Thoracic aorta (tissue), 2 donors: ENCODE measurements around the gene TRAF1. TPM values are rescaled to one million over a fixed set of nuclear protein-coding genes. Genes with fewer than 3 reads are reported as not detected.

Experiments
- ATAC-seq: fragments of 150-250 bp; one replicate; pipeline ENCODE4 v1.8.0; 2017; ENCODE audit warnings: low read depth; ENCODE audit not compliant: insufficient number of reproducible peaks, low FRiP score
- DNase-seq: peaks from one replicate; pipeline ENCODE4 v3.0.0-alpha.2; 2020; ENCODE audit warnings: low spot score
- H3K27ac ChIP-seq, 2 donors: fragments of 200-600 bp; sonication (generic); 1 replicate in 1 of 2; 2 replicates in 1 of 2; pipeline ENCODE4 v1.5.1; 2016; ENCODE audit warnings: mild to moderate bottlenecking in 2 of 2, moderate library complexity in 2 of 2
- H3K27me3 ChIP-seq: fragments of 200-600 bp; sonication (generic); replicated peaks from 2 replicates; pipeline ENCODE4 v1.6.0; 2016; ENCODE audit warnings: mild to moderate bottlenecking; ENCODE audit not compliant: insufficient read depth
- H3K36me3 ChIP-seq: fragments of 200-600 bp; sonication (generic); one replicate; pipeline ENCODE4 v1.5.1; 2016
- H3K4me1 ChIP-seq, 2 donors: fragments of 200-600 bp; sonication (generic); 1 replicate in 1 of 2; 2 replicates in 1 of 2; pipeline versions ENCODE4 v1.5.1 to v1.6.0; 2016; ENCODE audit warnings: low read depth in 2 of 2, mild to moderate bottlenecking in 1 of 2; ENCODE audit not compliant: control insufficient read depth in 1 of 2
- H3K4me3 ChIP-seq: fragments of 200-600 bp; sonication (generic); 2 replicates; pipeline ENCODE4 v1.5.1; 2016; ENCODE audit warnings: mild to moderate bottlenecking
- H3K9me3 ChIP-seq: fragments of 200-600 bp; sonication (generic); 2 replicates; pipeline ENCODE4 v1.5.1; 2016
- total RNA-seq, 2 donors: library from RNA; depleted of rRNA; stranded (reverse); fragments of >200 nt; gene quantifications; one replicate each; pipeline versions ENCODE4 v1.1.0 to v1.2.3, GENCODE V29; 2016
- TF ChIP-seq, protein P1 (sequence below): fragments of 200-600 bp; sonication (generic); IDR thresholded peaks from one replicate; pipeline ENCODE4 v1.5.1; 2019; ENCODE audit warnings: antibody characterized with exemption

TRAF1 gene
- total RNA-seq, 2 donors from 2014 or later = 36.4 to 52.5 TPM

DNA sequence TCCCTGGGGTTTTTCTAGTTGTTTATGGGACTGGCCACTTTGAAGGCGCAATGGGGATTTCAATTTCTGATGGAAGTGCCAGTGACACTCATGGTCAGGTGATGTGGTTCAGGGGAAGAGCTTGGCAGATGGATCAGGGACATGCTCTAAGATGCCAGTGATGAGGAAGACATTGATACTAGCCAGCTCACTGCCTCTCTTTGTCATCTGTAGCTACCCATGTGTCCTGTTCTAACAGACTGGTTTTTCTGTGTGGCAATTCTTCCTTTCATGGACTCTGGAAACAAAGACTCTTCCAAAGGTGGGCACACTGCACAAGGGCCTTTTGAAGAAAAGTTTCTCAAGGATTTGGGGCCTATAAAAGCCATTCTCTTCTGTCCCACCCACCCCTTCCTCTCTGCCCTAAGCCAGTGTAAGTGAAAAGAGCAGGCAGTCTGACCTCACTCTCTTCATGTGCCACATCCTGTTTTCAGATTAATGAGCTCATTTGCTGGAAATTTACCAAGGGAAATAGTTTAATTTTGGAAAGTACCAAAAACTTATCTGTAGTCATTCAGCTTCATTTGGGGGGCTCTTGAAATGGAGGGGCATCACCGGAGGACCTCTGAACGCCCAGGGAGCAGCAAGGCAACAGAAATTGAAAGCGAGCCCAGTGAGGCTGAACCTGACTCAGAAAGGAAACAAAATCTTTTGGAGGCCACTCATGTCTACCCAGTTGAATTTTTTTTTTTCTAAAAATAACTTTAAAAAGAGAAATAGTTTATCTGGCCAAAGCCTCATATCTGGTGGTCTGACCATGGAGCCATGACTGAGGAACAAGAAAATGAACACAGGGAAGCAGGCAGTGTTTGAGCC is 4.9 kb upstream of the TRAF1 start:
- ATAC-seq (peak; percentile 39), DNase-seq (no peak)
- Histone ChIP-seq H3K36me3 (no peaks in the 10 kb centered on the region), H3K4me3 (peak overlapping the region; percentile 32), H3K9me3 (no peaks in the 10 kb centered on the region), H3K27me3 (no peaks in the 10 kb centered on the region), H3K27ac (peak overlapping the region; percentile 96), H3K4me1 (peaks cover 66 to 94% of the 10 kb centered on the region in 2 donors)
- TF ChIP-seq, protein P1, sequence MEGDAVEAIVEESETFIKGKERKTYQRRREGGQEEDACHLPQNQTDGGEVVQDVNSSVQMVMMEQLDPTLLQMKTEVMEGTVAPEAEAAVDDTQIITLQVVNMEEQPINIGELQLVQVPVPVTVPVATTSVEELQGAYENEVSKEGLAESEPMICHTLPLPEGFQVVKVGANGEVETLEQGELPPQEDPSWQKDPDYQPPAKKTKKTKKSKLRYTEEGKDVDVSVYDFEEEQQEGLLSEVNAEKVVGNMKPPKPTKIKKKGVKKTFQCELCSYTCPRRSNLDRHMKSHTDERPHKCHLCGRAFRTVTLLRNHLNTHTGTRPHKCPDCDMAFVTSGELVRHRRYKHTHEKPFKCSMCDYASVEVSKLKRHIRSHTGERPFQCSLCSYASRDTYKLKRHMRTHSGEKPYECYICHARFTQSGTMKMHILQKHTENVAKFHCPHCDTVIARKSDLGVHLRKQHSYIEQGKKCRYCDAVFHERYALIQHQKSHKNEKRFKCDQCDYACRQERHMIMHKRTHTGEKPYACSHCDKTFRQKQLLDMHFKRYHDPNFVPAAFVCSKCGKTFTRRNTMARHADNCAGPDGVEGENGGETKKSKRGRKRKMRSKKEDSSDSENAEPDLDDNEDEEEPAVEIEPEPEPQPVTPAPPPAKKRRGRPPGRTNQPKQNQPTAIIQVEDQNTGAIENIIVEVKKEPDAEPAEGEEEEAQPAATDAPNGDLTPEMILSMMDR = no peak

DNA sequence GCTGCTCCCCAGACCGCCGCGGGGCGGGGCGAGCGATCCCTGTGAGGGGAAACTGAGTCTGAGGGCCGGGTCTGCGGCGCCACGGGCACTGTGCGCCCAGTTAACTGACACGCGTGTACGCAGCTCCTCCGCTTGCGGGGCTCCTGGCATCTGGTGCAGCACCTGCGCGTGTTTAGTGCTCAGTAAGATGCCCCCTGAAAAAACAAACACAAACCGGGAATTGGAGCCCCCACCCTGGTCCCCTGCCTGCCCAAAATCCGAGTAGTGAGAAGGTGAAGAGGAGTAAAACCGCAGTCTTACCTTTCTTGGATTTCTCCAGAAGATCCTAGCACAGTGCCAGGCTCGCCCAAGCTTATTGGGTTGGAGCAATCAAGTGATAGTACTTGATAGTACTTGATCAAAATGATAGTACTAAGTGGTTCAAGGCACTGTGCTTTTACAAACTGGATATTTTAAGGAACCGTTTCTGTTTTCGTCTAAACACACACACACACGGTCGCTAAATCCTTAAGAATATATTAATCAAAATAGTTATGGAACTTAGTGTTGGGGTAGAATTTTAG is 2.7 kb upstream of the TRAF1 start:
- TF ChIP-seq, protein P1 = no peak
- Histone ChIP-seq H3K9me3 (no peaks in the 10 kb centered on the region), H3K36me3 (no peaks in the 10 kb centered on the region), H3K4me3 (peak overlapping the region; percentile 80), H3K27ac (peak overlapping the region; percentile 96), H3K4me1 (peaks cover 56 to 94% of the 10 kb centered on the region in 2 donors), H3K27me3 (no peaks in the 10 kb centered on the region)
- DNase-seq = no peak
- no peak for ATAC-seq

DNA sequence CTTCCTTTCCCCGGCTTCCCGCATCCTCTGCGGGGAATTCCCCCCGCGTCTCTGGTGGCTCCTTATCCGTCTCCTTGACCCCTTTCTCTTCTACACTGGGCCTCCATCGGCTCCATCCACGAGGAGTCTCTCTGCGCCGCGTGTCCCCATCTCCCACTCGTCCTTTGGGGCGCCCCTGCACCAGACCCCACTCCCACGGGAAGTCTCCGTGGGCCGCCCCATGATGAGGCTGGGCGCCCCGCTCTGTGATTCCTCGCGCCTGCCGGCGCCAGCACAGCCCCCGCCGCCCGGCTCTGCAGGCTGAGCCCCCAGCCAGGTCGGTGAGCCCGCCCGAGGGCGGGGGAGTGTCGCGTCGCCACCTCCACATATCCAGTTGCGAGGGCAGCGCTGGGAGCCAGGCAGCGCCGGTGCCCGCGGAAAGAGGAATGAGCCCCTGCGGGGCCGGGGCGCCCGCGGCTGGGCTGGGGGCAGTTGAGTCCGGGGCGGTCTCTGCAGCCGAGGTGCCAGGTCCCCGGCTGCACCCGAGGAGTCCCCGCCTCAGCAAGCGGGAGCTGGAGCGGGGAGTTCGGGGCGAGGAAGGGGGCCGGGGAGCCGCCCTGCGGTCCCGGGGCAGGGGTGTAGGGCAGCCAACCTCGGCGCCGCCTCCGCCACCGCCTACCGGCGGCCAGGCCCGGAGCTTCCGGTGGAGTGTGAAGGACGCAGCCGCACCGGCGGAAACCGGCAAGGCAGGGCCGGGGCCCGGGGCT is 2.1 kb upstream of the TRAF1 start:
- peaks cover 54 to 94% of the 10 kb centered on the region in 2 donors for H3K4me1 ChIP-seq
- TF ChIP-seq, protein P1 = peak; percentile 19
- H3K27me3 ChIP-seq = no peaks in the 10 kb centered on the region
- H3K4me3 ChIP-seq = peak overlapping the region; percentile 80
- ATAC-seq (no peak), DNase-seq (no peak)
- peak overlapping the region; percentile 96 for H3K27ac ChIP-seq
- no peaks in the 10 kb centered on the region for H3K9me3 ChIP-seq
- no peaks in the 10 kb centered on the region for H3K36me3 ChIP-seq

DNA sequence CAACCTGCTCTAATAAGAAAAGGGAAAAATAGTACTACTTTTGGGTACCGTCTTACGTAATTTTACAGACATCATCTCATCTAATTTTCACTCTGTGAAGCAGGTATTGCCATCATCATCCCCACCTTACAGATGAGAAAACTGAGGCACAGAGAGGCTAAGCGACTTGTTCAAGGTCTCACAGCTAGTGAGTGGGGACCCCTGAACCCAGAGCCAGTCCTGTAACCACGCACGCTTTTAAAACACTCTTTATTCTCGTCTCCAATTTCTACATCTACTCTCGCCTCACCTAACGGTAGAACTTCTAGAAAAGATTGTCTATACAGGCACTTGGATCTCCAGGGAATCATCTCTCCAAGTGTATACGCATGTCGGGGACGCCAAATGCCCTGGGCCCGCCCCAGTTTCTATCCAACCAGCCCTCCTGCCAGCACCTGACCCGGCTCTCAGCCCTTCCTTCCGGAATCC is 1.5 kb upstream of the TRAF1 start:
- ATAC-seq = no peak
- H3K27me3 ChIP-seq = no peaks in the 10 kb centered on the region
- TF ChIP-seq, protein P1 = no peak
- peaks cover 56 to 94% of the 10 kb centered on the region in 2 donors for H3K4me1 ChIP-seq
- DNase-seq = no peak
- H3K27ac ChIP-seq = peak overlapping the region; percentile 96
- H3K9me3 ChIP-seq = no peaks in the 10 kb centered on the region
- no peaks in the 10 kb centered on the region for H3K36me3 ChIP-seq
- H3K4me3 ChIP-seq = peak overlapping the region; percentile 80
